ENCODE results near the gene MPZL1.
A peak's percentile ranks its signal among the peaks of the same experiment; 100 is the strongest.

The MPZL1 gene

GRCh38 chr1:167722152-167722869, 529 bp downstream of the MPZL1 start:
- peak; percentile 72 for ATAC-seq
- TF ChIP-seq ZNF8 (CRISPR knock-in tag; IDR thresholded peaks at IDR 0.05) (no peak), CSDC2 (CRISPR knock-in tag; IDR thresholded peaks at IDR 0.05) (no peak), ZC3H10 (CRISPR knock-in tag; IDR thresholded peaks at IDR 0.05) (no peak), GLIS3 (CRISPR knock-in tag; IDR thresholded peaks at IDR 0.05) (no peak), CSRNP3 (CRISPR knock-in tag; IDR thresholded peaks at IDR 0.05) (no peak), ESRRG (CRISPR knock-in tag; IDR thresholded peaks at IDR 0.05) (no peak), SNAI2 (CRISPR knock-in tag; IDR thresholded peaks at IDR 0.05) (no peak), TCF4 (CRISPR knock-in tag; IDR thresholded peaks at IDR 0.05; ENCODE audit: borderline replicate concordance) (no peak), POU6F1 (CRISPR knock-in tag; IDR thresholded peaks at IDR 0.05; ENCODE audit: borderline replicate concordance, low read depth) (no peak), ZFP30 (CRISPR knock-in tag; IDR thresholded peaks at IDR 0.05) (no peak), CREB5 (CRISPR knock-in tag; IDR thresholded peaks at IDR 0.05; ENCODE audit: low read depth) (no peak), PPARA (CRISPR knock-in tag; IDR thresholded peaks at IDR 0.05; ENCODE audit: borderline replicate concordance) (no peak), ZNF70 (CRISPR knock-in tag; IDR thresholded peaks at IDR 0.05) (no peak), ARNTL (CRISPR knock-in tag; IDR thresholded peaks at IDR 0.05; ENCODE audit: borderline replicate concordance, low read depth) (no peak), OSR1 (CRISPR knock-in tag; IDR thresholded peaks at IDR 0.05) (no peak), RARB (CRISPR knock-in tag; IDR thresholded peaks at IDR 0.05) (no peak)

- ATAC-seq = no peak
Observed at GRCh38 chr1:167722870-167723251, 1.1 kb downstream of the MPZL1 start.

More at GRCh38 chr1:167722870-167723251, 1.1 kb downstream of the MPZL1 start:
- TF ChIP-seq ESRRG (CRISPR knock-in tag; IDR thresholded peaks at IDR 0.05) (no peak), BACH2 (CRISPR knock-in tag; IDR thresholded peaks at IDR 0.05; ENCODE audit: borderline replicate concordance) (no peak), TSHZ2 (CRISPR knock-in tag; IDR thresholded peaks at IDR 0.05) (no peak), ZFP30 (CRISPR knock-in tag; IDR thresholded peaks at IDR 0.05) (no peak), ZNF8 (CRISPR knock-in tag; IDR thresholded peaks at IDR 0.05) (no peak), ZNF70 (CRISPR knock-in tag; IDR thresholded peaks at IDR 0.05) (no peak), SNAI2 (CRISPR knock-in tag; IDR thresholded peaks at IDR 0.05) (no peak), PATZ1 (CRISPR knock-in tag; IDR thresholded peaks at IDR 0.05; ENCODE audit: borderline replicate concordance) (no peak), OSR1 (CRISPR knock-in tag; IDR thresholded peaks at IDR 0.05) (no peak)
